DMS153 treated with DMSO at 0.1 percent for 48 hours (cell line): Measurements from ENCODE around the gene MACROD2.

Experiments used
- DNase-seq: peaks from one replicate; lab custom pipeline; 2025; ENCODE audit not compliant: unreplicated experiment; lab: John Stamatoyannopoulos, UW

MACROD2 gene

GRCh38 chr20:15895560-15896084 is 1900.3 kb downstream of the MACROD2 start:
- no peak for DNase-seq

DNA sequence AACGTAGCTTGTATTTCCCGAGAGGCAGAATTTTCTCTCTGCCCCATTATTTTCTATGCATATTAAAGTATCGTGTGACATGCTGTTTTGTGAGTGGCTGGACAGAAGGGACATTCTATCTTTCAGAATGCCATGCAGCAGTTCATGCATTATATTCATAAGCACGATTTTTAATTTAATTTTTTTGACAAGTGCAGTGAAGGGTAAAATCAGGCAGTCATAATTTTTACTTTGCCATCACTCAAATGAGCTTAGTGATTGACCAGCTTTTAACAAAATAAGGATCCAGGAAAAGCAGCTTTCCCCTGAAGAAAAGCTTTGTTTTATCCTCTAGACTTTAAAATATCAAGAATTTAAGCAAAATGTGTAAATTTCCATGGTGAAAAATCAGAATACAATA is 1904.7 kb downstream of the MACROD2 start:
- no peak for DNase-seq

- no peak for DNase-seq
These were observed 1905.1 kb downstream of the MACROD2 start for GRCh38 chr20:15900443-15900842.

DNA sequence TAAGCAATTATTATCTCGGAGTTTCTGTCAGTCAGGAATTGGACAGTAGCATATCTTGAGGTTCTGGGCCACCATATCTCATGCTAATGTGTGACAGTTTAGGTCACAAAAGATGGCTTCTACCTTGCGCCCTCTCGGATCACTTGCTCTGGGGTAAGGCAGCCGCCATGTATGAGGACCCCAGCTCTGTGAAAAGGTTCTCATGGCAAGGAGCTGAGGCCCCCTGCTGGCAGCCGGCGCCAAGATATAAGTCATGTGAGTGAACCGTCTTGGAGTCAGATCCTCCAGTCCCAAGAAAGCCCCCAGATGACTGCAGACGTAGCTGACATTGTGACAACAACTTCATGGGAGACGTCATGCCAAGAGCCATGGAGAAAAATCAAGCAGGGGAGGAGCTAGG is 1907.2 kb downstream of the MACROD2 start:
- no peak for DNase-seq

GRCh38 chr20:15905661-15906060 is 1910.3 kb downstream of the MACROD2 start:
- no peak for DNase-seq

GRCh38 chr20:15909995-15910394 is 1914.7 kb downstream of the MACROD2 start:
- DNase-seq = no peak

GRCh38 chr20:15911581-15911980 is 1916.3 kb downstream of the MACROD2 start:
- DNase-seq = no peak

- DNase-seq = no peak
These were observed 1918.2 kb downstream of the MACROD2 start for GRCh38 chr20:15913391-15914025.

DNA sequence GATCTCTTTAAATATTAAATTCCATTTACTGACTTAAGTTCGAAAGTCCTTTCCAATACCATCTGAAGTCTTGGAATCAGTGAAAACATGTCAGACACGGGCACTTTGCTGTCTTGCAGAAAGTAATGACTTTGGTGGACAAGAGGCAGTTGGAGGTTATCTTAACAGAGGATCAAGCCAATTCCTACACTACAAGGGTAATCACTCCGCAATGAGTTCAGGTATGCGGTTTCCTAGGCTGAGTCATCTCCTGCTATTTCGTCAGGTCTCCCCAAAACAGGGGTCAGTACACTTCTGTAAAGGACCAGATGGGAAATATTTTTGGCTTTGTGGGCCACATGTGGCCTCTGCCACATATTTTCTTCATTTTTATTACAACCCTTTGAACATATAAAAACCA is 1921.3 kb downstream of the MACROD2 start:
- no peak for DNase-seq

DNA sequence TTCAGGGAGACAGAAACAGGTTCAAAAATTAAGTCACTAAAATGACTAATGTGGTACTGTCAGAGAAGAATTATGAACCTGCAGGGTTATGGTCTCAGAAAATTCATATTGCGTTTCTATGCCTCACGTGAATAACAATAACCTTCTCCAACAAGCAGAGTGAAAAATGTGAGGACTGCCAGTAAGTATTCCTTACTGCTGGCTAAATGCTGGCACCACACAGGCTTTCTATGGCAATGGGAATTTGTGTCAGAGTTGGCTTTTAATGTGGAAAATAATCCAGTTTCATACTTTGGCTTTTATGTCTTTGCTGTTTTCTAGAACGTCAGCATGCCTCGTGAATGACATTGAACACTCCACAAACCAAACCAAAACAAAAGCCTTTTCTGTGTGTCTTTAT is 1922.0 kb downstream of the MACROD2 start:
- DNase-seq = no peak

GRCh38 chr20:15918631-15919030 is 1923.3 kb downstream of the MACROD2 start:
- DNase-seq = no peak

DNA sequence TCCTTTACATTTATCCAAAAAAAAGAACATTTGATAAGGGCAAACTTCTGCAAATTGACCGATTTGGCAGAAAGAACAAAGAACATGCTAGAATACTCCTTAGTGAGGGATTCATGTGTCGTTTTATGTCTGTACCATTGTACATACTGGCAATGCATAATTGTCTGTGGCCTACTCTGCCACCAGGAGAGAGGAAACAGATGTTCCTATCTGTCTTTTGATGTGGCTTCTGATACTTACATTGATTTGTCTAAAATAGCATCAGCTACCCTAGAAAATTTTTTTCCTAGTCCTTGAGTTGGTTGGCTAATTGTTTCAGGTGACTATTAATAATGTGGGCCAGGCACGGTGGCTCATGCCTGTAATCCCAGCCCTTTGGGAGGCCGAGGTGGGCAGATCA is 1923.8 kb downstream of the MACROD2 start:
- no peak for DNase-seq

- no peak for DNase-seq
These were observed 1926.6 kb downstream of the MACROD2 start for GRCh38 chr20:15921930-15922329.

DNA sequence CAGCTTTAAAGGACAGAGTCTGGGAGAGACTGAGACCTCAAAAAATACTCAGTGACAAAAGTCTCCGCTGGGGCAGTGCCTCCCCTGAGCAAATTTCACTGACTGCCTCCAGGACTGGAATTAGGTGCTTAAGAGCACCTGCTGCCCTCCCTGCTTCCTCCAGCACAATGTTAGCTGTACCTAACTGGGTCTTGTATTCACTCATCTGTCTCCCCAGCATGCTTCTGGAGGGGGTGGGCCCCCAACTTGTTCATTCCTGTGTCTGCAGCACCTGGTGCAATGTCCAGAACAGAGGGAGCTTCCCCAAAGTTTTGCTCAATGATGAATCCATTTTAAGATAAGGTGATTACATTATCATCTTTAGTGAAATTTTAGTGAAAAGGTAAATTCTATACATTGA is 1927.2 kb downstream of the MACROD2 start:
- no peak for DNase-seq

GRCh38 chr20:15923030-15923776 is 1927.9 kb downstream of the MACROD2 start:
- DNase-seq = no peak

GRCh38 chr20:15924556-15924955 is 1929.2 kb downstream of the MACROD2 start:
- DNase-seq = no peak

GRCh38 chr20:15925376-15925775 is 1930.1 kb downstream of the MACROD2 start:
- DNase-seq = no peak

- no peak for DNase-seq
These were observed 1932.8 kb downstream of the MACROD2 start for GRCh38 chr20:15927893-15928650.

DNA sequence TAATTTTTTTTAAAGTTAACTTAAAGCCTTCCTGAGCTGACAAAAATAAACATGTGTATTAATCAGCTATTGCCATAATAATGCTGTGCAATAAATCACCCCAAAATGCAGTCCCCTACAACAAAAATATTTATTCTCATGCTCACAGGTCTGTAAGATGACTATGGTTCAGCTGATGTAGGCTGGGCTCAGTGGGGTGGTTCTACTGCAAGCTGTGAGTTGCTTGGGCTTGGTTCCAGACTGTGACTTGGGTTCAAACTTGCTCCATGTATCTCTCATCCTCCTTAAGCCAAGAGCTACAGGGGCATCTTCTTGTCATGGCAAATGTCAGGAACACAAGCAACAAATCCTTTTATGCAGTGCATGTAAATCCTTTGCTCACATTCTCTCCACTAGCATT is 1933.6 kb downstream of the MACROD2 start:
- DNase-seq = no peak

DNA sequence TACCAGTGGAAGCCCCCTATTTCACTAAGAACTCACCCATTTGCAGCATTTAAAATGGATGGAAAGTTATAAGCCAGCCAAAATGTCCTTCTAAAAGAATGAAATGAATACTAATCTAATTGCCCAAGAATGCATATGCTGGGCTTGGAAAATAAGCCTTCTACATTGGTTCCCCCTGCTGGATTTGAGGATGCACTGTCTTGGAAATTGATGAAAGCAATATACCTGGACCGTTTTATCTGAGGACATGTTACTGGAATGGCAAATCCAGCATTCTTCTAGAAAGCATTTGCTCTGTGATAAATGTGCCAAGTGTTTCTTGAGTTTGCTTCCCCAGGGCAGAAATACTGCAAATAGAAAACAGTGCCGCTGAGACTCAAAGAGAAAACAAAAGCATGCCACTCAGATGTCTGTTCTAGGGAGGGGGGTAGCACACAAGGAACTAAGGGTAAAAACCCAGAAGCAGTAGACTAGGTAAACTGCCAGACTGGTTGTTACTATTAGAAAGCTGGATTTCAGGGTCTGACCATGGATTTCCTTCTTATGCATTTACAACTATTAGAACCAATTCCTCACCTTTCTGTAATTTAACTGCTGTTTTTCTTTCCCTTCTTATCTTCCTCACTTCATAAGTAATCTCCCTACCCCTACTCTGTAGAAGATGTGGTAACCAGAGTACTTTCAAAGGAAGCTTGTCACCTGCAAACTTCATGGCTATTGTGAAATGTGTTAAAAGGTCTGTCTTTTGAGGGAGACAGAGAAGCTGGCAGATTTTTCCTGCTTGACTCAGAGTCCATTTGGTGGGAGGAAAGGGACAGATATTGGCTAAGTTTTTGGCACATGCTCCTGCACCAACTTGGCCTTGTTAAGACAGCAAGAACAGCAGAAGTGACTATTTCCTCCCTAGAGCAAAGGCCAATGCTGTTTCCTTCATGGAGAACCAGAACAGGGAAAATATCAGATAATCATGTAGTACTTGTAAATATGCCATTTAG is 1935.3 kb downstream of the MACROD2 start:
- DNase-seq = peak; percentile 35

DNA sequence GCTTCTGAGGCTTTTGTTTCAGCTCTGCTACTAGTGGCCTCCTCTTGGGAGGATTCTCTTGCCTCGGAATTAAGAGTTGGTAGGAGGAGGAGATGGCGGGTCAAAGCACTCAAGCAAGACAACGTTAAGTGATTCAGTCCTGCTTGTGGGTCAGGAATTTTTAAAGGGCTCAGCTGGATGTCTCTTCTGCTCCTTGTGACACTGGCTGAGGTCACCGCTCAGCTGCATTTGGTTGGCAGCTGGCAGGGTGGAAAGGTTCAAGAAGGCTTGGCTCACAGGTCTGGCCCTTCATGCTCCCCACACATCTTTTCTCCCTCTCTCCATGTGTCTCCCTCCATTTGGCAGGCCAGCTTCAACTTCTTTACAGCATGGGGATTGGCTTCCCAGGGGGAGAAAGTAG is 1936.6 kb downstream of the MACROD2 start:
- no peak for DNase-seq
